8988T (cell line): Measurements from ENCODE around the gene NOS1.
A peak's percentile ranks its signal among the peaks of the same experiment; 100 is the strongest.
"Not testable (repeated sequence)": the region's sequence is repeated elsewhere in the genome, so short reads cannot be mapped to it uniquely, and the experiment has no call there.

Experiments used
- DNase-seq: peaks from one replicate; pipeline ENCODE4 v3.0.0; 2011

NOS1 gene

DNA sequence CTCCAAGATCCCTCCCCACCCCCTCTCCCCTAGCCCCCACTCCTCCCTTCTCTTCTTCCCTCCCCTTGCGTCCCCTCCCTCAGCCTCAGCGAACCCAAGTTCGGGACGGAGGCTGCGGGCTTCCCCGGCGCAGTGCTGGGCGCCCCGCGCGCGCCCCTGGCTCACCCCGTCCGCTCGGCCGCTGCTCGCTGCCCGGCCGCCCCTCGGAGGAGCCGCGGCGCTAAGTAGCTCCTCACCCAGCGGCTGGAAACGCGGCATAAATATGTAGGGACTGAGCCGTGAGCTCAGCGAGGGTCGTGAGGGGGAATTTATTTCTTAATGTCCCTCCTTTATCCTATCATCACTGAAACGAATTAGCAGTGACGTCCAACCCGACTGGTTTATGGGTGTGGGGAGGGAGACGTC lies at the start of gene NOS1:
Gene NOS1, minus strand, starts transcription at position 280 of the 405 bp plus-strand sequence. CDS start 30,557 bp downstream, outside the sequence.
- DNase-seq: no peak

DNA sequence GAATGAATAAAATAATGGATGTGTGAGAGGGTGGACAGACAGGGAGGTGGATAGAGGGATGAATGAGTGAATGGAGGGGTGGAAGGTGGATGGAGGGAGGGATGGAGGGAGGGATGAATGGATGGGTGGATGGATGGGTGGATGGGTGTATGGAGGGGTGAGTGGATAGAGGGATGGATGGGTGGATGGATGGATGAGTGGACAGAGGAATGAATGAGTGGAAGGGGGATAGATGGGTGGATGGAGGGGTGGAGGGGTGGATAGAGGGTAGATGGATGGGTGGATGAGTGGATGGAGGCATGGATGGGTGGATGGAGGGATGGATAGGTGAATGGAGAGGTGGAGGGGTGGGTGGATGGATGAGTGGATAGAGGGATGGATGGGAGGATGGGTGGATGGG lies 47.9 kb upstream of the NOS1 start:
- DNase-seq: no peak

DNA sequence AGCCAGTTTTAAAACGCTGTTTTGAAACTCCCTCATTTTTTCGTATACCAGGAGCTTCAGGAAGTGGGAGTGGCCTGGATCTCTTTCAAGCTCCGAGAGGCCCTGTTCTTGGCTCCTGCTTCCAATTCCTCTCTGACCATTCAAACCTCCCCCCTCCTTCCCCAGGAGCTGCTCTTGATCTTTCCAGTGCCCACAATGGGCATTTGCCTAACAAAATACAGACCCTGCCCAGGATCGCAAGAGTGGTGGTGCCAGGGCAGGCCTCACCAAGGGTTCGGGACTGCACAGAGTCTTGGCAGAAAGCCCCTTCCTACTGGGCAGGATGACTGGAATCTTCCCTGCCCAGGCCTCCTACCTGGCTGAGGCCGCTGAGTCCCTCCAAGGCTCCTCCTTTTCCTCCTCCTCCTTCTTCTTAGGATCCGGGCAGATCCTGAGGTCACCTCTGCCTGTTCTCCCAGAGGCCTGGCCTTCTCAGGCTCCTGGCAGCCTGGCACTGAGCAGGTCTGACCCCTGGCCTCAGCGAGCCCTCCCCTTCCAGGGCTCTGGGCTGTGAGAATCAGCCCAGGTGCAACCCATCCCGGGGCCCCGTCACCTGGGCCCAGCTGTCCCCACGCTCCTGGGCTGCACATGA lies 46.9 kb upstream of the NOS1 start:
- no peak for DNase-seq

DNA sequence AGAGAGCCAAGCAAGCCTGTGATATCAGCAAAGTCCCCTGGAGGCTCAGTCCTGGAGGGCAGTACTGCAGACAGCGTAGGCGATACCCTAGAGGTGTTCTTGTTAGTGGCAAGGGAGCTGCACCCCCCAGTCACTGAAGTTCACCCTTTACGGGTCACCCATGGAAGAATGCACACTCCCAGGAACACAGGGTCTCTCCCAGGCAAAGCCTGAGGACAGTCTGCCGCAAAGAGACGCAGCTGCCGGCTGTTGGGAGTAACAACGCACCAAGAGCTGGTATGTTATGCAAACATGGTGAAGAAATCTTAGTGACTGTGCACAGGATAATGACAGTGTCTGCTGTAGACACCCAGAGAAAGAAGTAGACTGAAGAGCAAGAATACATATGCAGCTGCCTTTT lies 43.5 kb upstream of the NOS1 start:
- no peak for DNase-seq

DNA sequence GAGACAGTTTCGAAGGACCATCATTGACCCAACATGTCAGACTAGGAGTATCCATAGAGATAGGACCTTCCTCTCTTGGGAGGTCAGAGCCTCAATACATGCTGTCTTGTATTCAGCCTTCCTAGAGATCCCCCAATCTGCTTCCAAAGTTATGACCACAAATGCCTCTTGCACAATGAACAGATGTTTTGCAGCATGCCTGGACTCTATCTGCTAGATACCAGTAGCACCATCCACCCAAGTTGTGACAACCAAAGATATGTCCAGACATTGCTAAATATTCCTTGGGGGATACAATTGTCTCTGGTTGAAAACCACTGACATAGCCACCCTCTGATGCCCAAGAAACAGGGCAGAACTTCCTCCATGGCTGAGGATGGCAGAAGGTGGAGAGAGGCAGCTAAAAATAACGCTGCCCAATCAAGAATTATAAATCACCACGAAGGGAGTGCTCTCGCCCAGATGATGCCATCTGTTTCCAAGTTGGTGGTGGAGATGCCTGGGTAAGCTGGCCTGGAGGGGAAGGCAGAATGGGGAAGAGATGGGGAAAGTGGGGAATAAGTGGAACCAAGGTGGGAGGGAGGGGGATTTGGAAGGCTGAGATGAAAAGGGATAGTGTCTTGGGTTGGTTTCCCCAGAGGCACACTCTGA lies 42.9 kb upstream of the NOS1 start:
- DNase-seq: no peak

DNA sequence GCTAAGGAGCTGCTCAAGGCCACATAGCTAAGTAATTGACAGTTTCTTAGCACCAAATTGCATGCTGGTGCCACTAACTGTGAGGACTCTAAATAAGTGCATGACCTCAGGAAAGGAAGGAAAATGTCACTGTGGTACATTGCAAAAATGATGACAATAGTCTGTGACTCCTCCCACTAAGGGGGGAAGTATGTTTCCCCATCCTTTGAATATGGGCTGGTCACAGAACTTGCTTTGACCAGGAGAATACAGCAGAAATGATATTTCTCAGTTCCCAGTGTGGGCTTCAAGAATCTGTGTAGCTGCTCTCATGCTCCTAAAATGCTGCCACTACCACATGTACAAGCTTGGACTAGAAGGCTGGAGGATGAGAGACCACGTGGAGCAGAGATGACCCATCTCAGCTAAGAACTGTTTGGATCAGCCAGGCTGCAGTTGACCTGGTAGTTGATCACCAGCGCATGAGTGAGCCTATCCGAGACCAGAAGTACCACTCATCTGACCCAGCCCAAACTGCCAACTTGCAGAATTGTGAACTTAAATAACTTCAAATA lies 42.2 kb upstream of the NOS1 start:
- no peak for DNase-seq

DNA sequence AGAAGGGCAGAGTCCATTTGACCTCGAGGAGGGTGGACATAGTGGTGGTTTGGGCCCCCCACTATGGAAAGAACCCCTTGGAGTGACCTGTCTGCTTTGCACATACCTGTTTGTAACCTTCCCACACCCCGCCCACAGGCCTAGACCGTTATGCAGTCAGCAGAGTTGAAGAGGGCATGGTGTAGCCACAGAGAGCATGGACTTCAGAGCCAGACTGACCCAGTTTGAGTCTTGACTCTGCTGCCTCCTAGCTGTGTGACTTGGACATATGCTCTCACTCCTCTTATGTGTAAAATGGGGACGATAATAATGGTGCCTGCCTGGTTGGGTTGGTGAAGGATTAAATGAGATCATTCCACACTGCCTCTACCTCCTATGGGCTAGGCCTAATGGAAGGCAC lies 40.9 kb upstream of the NOS1 start:
- no peak for DNase-seq

DNA sequence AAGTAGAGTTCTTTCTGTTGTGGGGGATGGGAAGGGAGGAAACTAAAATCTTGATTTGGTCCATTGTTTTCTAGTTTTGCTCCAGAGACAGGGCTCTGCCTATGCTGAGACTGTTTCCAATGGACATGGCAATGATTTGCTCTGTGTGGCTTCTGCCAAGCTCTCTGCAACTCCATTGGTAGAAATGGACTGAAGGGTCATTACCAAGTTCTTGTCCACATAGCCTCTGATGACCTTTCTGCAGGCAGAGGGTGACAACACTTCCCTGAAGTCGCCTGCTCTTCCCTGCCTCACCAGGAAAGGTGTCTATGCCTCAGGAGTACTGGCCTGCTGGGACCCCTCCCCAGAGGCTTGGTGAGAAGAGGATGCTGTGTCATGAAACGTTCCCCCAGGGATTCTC lies 39.5 kb upstream of the NOS1 start:
- DNase-seq: no peak

DNA sequence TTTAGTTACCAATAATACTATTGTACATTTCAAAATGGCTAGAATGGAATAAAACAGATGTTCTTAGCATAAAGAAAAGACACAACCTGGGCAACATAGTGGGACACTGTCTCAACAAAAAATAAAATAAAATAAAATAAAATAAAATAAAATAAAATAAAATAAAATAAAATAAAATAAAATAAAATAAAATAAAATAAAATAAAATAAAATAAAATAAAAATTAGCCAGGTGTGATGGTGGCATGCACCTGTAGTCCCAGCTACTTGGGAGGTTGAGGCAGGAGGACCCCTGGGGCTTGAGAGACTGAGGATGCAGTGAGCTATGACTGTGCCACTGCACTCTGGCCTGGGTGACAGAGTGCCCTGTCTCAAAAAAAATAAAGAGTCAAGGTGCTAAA lies 37.1 kb upstream of the NOS1 start:
- not testable (repeated sequence) for DNase-seq

DNA sequence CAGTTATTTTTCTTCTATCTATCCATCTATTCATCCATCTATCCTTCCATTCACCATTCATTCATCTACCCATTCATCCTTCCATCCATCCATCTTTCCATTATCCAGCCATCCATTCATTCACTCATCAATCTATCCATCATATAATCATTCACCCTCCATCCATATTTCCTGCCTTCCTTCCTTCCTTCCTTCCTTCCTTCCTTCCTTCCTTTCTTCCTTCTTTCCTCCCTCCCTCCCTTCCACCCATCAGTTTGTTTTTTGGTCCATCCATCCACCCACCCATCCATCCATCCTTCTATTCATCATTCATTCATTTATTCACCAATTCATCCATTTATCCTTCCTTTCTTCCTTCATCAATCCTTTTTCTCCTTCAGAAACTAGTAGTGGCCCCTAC lies 34.3 kb upstream of the NOS1 start:
- DNase-seq: no peak

DNA sequence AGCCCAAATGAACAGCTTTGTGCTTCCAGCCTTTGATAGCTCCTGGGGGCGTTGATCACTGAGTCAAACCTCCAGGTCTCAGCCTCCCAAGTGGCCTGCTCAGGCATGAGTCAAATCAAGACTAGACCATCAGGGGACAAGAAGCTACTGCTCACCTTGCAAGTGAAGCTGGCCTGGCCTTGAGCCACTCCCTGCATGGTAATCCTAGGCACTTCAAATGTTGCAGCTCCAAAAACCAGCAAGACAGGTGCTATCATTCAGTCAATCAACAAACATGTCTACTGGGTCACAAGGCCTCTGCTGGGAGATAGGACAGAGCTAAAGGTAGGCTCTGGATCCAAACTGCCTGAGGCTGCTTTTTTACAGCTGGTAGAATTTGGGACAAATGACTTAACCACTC lies 33.1 kb upstream of the NOS1 start:
- DNase-seq: no peak

DNA sequence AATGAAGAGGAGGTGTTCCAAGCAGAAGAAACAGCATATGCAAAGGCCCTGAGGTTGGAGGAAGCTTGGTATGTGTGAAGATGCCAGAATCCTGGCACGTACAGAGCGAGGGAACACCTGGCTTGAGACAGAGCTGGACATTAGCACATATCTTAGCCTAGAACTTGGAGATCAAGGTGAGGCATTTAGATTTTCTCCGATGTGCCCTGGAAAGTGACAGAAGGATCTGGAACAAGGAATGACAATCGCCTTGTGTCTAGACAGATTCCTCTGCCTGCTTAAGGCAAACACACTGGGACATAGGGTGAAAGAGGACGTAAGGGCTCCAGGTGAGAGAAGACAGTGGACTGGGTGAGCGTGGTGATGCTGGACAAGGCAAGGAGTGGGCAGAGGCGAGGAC lies 32.2 kb upstream of the NOS1 start:
- no peak for DNase-seq

DNA sequence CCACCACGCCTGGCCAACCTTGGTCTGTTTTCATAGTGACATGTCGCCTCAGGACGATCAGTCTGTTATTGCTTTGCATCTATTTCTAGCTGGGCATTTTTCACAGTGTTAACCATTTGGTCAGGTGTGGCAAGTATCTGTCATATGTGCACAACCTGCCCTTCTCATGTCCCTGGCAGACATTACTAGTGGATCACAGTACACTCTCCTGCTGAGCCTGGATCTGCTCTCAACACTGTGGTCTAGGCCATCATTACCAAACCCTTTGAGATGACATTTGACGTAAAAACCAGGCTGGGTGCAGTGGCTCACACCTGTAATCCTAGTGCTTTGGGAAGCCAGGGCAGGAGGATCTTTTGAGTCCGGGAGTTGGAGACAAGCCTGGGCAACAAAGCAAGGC lies 29.4 kb upstream of the NOS1 start:
- no peak for DNase-seq

DNA sequence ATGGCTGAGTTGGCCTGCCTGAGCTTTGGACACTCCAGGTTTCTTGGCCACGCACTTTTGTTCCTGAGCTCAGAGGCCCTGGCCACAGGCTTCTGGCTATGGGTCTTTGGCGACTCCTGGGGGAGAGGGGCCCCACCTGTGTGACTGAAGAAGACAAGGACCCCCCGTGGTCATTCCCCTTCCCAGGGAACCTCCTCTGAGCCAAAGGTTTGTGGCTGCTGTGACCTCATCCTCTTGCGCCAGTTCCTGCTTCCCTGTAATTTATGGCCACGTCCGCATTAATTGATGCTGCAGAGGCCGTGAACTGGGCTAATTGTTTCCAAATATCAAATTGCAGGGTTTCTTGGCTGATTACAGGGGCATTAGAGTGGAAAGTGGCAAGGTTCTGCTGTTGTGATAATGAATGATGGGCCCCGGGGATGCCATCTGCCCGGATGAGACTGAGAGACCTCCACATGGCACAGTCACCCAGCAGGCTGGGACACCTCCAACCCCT lies 27.6 kb upstream of the NOS1 start:
- no peak for DNase-seq

DNA sequence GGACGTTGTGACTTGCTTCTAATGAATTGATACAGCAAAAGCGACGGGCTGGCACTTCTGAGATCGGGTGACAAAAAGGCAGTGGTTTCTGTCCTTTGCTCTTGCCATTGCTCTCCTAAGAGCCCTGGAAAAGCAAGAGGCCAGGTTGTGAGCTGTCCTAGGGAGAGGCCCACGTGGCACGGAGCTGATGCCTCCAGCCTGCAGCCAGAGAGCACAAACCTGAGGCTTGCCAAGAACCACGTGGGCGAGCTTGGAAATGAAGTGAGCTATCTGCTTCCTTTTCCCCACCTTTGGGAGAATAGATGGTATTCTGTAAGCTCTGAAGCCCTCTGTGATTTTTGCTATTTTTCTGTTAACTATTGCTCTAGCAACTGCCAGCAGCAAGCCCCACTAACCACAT lies 26.4 kb upstream of the NOS1 start:
- no peak for DNase-seq

DNA sequence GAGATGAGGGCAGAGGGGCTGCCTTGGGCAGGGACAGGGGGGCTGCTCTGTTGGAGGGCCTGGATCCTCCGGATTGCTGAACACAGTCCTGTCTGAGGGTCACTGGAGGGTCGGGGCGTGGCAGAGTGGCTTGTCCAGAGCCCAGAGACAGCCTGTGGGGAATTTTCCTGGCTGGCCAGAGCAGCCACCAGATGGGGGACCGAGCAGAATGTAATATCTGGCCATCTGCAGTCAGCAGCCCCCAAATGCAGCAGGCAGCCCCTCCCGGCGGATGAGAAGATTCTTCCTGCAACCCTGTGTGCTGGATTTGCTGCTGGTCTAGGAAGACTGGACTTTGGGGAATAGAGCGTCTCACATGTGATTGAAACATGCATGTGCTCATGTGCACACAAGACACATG lies 23.3 kb upstream of the NOS1 start:
- no peak for DNase-seq

DNA sequence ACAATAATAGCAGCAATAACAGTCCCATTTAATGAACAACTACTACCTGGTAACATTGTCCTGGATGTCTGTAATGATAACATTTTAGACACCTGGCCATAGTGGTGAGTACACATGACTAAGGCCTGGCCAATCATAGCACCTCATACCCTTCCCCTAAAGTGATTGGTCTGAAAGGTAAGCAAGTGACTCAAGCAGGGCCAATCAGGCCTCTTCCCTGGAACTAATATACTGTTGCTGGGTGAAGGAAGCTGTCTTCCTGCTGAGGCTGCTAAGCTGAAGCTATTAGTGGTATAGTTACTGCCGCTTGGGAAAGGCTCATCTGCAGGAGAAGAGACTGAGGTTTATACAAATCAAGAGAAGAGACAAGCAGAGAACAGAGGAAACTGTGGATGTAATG lies 18.7 kb upstream of the NOS1 start:
- no peak for DNase-seq

DNA sequence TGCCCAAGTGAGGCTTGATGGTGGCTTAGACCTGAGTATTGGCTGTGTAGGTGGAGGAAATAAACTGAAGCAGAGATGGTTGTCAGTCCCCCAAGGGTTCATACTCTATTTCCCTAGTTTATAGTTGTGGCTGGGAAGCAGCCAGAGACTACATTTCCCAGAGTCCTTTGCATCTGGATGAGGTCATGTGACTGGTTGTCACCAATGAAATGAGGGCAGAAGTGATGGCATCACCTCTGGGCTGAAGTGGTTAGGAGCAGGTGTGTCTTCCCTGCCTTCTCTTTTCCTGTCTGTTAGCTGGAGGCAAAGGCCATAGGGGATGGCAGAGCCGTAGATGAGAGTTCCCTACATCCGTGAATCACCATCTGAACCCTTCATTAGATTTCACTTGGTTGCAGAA lies 16.3 kb upstream of the NOS1 start:
- no peak for DNase-seq

DNA sequence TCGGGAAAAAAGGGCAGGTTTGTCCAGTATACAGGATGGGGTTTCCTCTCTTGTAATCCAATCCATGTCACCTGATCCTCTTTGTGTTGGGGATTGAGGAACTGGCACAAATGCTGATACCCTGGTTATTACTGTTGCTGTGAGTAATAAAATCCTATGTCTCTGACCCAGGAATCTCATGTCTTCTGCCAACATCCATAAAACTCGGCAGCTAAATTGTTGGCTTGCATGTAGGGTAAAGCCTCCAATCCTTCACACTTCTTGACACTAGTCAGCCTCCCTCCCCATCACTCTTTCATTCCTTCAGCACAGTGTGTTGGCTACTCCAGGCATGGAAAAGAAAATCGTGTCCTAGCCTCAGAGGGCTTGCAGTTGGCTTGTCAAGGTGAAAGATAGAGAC lies 9.2 kb upstream of the NOS1 start:
- no peak for DNase-seq

DNA sequence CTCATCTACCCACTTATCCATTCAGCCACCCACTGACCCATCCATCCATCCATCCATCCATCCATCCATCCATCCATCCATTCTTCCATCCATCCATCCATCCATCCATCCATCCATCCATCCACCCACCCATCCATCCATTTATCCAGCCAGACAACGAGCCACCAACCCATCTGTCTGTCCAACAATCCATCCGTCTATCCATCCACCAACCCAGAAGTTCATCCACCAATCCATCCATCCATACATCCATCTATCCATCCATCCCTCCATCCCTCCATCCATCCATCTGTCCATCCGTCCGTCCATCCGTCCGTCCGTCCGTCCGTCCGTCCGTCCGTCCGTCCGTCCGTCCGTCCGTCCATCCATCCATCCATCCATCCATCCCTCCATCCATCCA lies 8.6 kb upstream of the NOS1 start:
- not testable (repeated sequence) for DNase-seq

DNA sequence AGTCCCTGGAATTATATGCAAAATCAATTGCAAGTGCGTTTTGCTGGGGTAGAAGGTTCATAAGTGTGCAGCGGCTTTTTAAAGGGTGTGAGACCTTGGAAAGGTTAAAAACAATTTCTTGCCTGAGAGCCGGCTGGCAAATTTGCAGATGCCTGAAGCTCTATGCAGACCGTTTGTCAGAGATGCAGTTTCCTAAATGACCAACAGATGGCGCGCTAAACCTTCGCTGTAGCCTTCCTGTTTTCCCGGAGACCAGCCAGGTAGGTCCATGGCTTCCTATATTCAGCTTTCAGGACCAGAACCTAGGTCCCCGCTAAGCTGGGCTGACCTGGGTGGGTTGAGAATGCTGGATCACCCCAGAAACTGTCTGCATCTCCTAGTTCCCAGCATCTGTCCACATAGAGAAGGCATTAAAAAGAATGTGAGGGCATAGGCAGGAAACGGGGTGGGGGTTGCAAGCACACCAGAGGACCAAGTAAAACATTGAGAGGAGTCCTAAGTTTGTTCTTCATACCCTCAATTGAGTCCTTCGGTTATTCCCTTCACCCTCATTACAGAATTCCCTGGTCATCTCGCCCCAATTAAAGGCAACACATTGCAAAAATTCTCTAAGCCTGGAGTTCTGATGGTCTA lies 5.7 kb upstream of the NOS1 start:
- DNase-seq: peak; percentile 86

DNA sequence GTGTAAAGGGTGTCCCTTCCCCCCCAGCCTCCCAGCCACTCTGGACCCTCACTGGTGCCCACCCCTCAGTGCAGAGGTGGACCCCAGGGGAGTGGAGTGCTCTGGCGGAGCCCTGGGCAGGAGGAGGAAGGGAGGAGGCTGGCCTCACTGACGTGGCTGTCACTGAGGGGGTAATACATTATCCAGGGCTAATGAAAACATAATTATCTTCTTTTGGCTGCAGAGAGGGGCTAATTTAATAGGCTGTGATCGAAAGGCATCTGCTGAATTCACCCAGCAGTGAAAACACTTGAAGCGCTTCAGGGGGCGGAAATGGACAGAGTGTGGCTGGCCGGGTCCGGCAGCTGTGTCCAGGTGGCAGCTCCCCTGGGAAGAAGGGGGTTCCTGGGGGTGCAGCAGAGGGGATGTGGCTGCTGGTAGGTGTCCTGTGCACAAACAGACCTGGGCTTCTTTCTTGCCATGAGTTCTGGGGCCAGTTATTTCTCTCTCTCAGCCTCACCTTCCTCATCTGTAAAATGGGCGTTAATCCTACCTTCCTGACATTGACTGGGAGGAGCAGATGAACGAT lies 3.7 kb upstream of the NOS1 start:
- DNase-seq: no peak

DNA sequence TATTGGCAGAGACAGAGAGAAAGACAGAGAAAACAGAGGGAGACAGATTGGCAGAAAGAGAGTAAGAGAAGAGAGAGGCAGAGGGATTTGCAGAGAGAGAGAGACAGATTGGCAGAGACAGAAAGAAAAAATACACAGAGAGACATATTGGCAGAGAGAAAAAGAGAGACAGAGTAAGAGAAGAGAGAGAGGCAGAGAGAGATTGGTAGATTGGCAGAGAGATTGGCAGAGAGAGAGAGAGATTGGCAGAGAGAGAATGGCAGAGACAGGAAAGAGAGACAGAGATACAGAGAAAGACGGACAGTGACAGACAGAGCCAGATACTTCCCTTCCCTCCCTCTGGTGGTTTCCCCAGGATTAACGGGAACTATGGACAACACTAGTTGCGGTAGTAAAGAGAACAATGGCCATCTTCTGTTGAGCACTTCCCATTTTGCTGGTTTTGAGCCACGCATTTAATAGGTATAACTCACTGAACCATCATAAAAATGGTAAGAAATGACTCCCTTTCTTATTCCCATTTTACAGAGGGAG lies 2.6 kb upstream of the NOS1 start:
- DNase-seq: no peak
